HTERT RPE-1 (cell line): ENCODE measurements around the gene RBMY1B.
"Not testable (repeated sequence)": the region's sequence is repeated elsewhere in the genome, so short reads cannot be mapped to it uniquely, and the experiment has no call there.

Source experiments
- in situ Hi-C: fragments of 300-500 bp; cut with MboI; formaldehyde crosslinking; loops from 4 replicates; pipeline ENCODE4 v1.14.3; 2020; ENCODE audit warnings: low sequenced_read_pairs

RBMY1B gene

GRCh38 chrY:21511038-21511437 lies at the start of gene RBMY1B:
Gene RBMY1B, plus strand, starts transcription at chrY:21511338. Its CDS starts 2,013 bp downstream, at chrY:21513351.
- in situ Hi-C loops, result not testable (repeated sequence)

GRCh38 chrY:21462915-21463314 lies 48.2 kb upstream of the RBMY1B start:
- in situ Hi-C loops, result not testable (repeated sequence)

- in situ Hi-C loops, result no loop called here
Measured at GRCh38 chrY:21482967-21483366, 28.2 kb upstream of the RBMY1B start.

- in situ Hi-C loops, result not testable (repeated sequence)
Measured at GRCh38 chrY:21534579-21534978, 23.4 kb downstream of the RBMY1B start, which contains the start of gene RBMY1A1. Gene RBMY1A1, plus strand, starts transcription at chrY:21534879. Its CDS starts 2,013 bp downstream, at chrY:21536892.

- in situ Hi-C loops, result not testable (repeated sequence)
Measured at GRCh38 chrY:21559316-21559984, 48.3 kb downstream of the RBMY1B start.
